K562 (cell line): ENCODE data around the gene FAM114A1. TPM values are rescaled to one million over a fixed set of nuclear protein-coding genes. Genes with fewer than 3 reads are reported as not detected.

Experiments used
- CREB1 ChIP-seq, 2 experiments: sonication (generic) in 1 of 2; formaldehyde crosslinking in 1 of 2; IDR thresholded peaks; 2 replicates each; pipeline versions ENCODE4 v1.6.1 to v1.8.0; 2012 to 2022; ENCODE audit warnings: inconsistent platforms in 1 of 2, mild to moderate bottlenecking in 1 of 2, missing genetic modification reagents in 1 of 2, moderate library complexity in 1 of 2
- EP400 ChIP-seq: fragments of 450-650 bp; IDR thresholded peaks from 2 replicates; pipeline ENCODE4 v1.6.1; 2017; ENCODE audit warnings: antibody characterized with exemption, mild to moderate bottlenecking, moderate library complexity
- KDM5B ChIP-seq: fragments of 200-600 bp; sonication (generic); IDR thresholded peaks from 2 replicates; pipeline ENCODE4 v1.6.1; 2012; ENCODE audit warnings: low read depth, mild to moderate bottlenecking, moderate library complexity, low read length, control low read depth, inconsistent platforms; ENCODE audit not compliant: insufficient replicate concordance
- MGA ChIP-seq: fragments of 450-650 bp; IDR thresholded peaks from 2 replicates; pipeline ENCODE4 v1.6.1; 2016; ENCODE audit warnings: mild to moderate bottlenecking, moderate library complexity
- POLR2G ChIP-seq: fragments of 200-400 bp; formaldehyde crosslinking; IDR thresholded peaks from 2 replicates; pipeline ENCODE4 v1.6.1; 2017; ENCODE audit warnings: low read depth, mild to moderate bottlenecking, antibody characterized with exemption, low read length, moderate library complexity
- RAD51 ChIP-seq: fragments of 450-650 bp; IDR thresholded peaks from 2 replicates; pipeline ENCODE4 v1.7.1; 2016; ENCODE audit warnings: low read depth, mild to moderate bottlenecking, borderline replicate concordance
- SAP30 ChIP-seq: fragments of 200-600 bp; sonication (generic); IDR thresholded peaks from 2 replicates; pipeline ENCODE4 v1.6.1; 2012; ENCODE audit warnings: borderline replicate concordance, low read depth, mild to moderate bottlenecking, moderate library complexity, low read length, control low read depth, inconsistent platforms; ENCODE audit not compliant: insufficient read depth, poor library complexity, severe bottlenecking
- SMAD2 ChIP-seq: fragments of 150-350 bp; IDR thresholded peaks from 2 replicates; pipeline ENCODE4 v1.6.1; 2014; ENCODE audit warnings: low read depth, mild to moderate bottlenecking, low read length
- SRSF7 ChIP-seq: fragments of 200-400 bp; formaldehyde crosslinking; optimal IDR thresholded peaks from 2 replicates; pipeline ENCODE3; 2017; ENCODE audit warnings: mild to moderate bottlenecking, low read depth, low read length
- TAF1 ChIP-seq: IDR thresholded peaks from 2 replicates; pipeline ENCODE4 v1.6.1; 2011; ENCODE audit warnings: mild to moderate bottlenecking, low read length, moderate library complexity; ENCODE audit not compliant: insufficient read depth, control insufficient read depth, severe bottlenecking; ENCODE audit errors: extremely low read depth
- THRAP3 ChIP-seq: fragments of 450-650 bp; IDR thresholded peaks from 2 replicates; pipeline ENCODE4 v1.6.1; 2016; ENCODE audit warnings: mild to moderate bottlenecking, inconsistent platforms, borderline replicate concordance
- ZNF224 ChIP-seq: sonication (generic); formaldehyde crosslinking; IDR thresholded peaks from 2 replicates; pipeline ENCODE4 v1.8.0; 2022; ENCODE audit warnings: mild to moderate bottlenecking, missing genetic modification reagents
- ZNF431 ChIP-seq: sonication (generic); formaldehyde crosslinking; IDR thresholded peaks from 2 replicates; pipeline ENCODE4 v1.8.0; 2022; ENCODE audit warnings: mild to moderate bottlenecking, missing genetic modification reagents
- ZNF449 ChIP-seq: fragments of 250-450 bp; sonication (Bioruptor Pico); IDR thresholded peaks from 2 replicates; pipeline ENCODE4 v1.8.0; 2022; ENCODE audit warnings: moderate library complexity, mild to moderate bottlenecking, inconsistent platforms
- polyA plus RNA-seq, 8 experiments: library from polyadenylated mRNA; depleted of rRNA in 4 of 8; stranded (reverse) in 5 of 8; unstranded in 3 of 8; fragments of >200 nt; fragmentation: Nextera tagmentation in 2 of 8; fragmentation: Illumina TruSeq in 1 of 8; extraction: Ambion mirVana in 2 of 8; extraction: Trizol in 1 of 8; gene quantifications; 2 replicates each; pipeline versions ENCODE4 v1.2.1 to v1.2.3, GENCODE V29; 2011 to 2014; ENCODE audit warnings: inconsistent platforms in 1 of 8, missing spikeins in 1 of 8
- total RNA-seq, 7 experiments: library from RNA; depleted of rRNA in 6 of 7; stranded (reverse); fragments of >200 nt in 6 of 7; fragmentation: Illumina TruSeq in 2 of 7; extraction: Trizol in 2 of 7; gene quantifications; 2 replicates each; pipeline versions ENCODE4 v1.2.1 to v1.2.3, GENCODE V29; 2011 to 2021; ENCODE audit warnings: low replicate concordance in 1 of 7

The FAM114A1 gene
- total and polyA plus RNA-seq, 9 of the 15 experiments (the other 6 are each of a cell fraction or from before 2014, with no cell fraction given), result 1.8 to 12.0 (median 4.3) TPM

GRCh38 chr4:38856524-38857337, 10.9 kb upstream of the FAM114A1 start, which contains the start of gene TLR6 (continued):
- TF ChIP-seq MGA (no peak), POLR2G (no peak), SRSF7 (no peak), SAP30 (no peak), ZNF449 (CRISPR knock-in tag) (no peak), SMAD2 (no peak), KDM5B (no peak), ZNF431 (CRISPR knock-in tag) (no peak), EP400 (no peak), THRAP3 (no peak), RAD51 (no peak), CREB1 (IDR thresholded peaks at IDR 0.05) (no peak), CREB1 (CRISPR knock-in tag; IDR thresholded peaks at IDR 0.05) (no peak), ZNF224 (no peak), TAF1 (no peak)
